Muscle layer of duodenum (tissue), 2 donors: Measurements from ENCODE around the gene TSPYL4.

ENCODE experiments used
- H3K27ac ChIP-seq: one replicate; pipeline ENCODE4 v1.7.0; 2013; ENCODE audit warnings: mild to moderate bottlenecking, low read length
- H3K27me3 ChIP-seq: one replicate; pipeline ENCODE4 v1.7.0; 2013; ENCODE audit warnings: low read depth, mild to moderate bottlenecking, control low read depth, low read length
- H3K36me3 ChIP-seq, 2 donors: one replicate each; pipeline ENCODE4 v1.7.0; 2013; ENCODE audit warnings: low read length in 2 of 2, control low read depth in 1 of 2, mild to moderate bottlenecking in 1 of 2; ENCODE audit not compliant: insufficient read depth in 2 of 2, control insufficient read depth in 1 of 2
- H3K4me1 ChIP-seq, 2 donors: one replicate each; pipeline ENCODE4 v1.7.0; 2013; ENCODE audit warnings: low read length in 2 of 2, mild to moderate bottlenecking in 2 of 2, control low read depth in 1 of 2, moderate library complexity in 1 of 2; ENCODE audit not compliant: insufficient read depth in 2 of 2, control insufficient read depth in 1 of 2
- H3K4me3 ChIP-seq, 2 donors: one replicate each; pipeline ENCODE4 v1.7.0; 2013; ENCODE audit warnings: low read length in 2 of 2, low read depth in 1 of 2, mild to moderate bottlenecking in 1 of 2
- H3K9me3 ChIP-seq, 2 donors: one replicate each; pipeline ENCODE4 v1.7.0; 2013; ENCODE audit warnings: low read length in 2 of 2, control low read depth in 1 of 2, mild to moderate bottlenecking in 1 of 2; ENCODE audit not compliant: control insufficient read depth in 1 of 2
- donor health status: healthy.

Gene TSPYL4

GRCh38 chr6:116205281-116205680 is 48.6 kb downstream of the TSPYL4 start:
- Histone ChIP-seq H3K27me3 (no peaks in the 10 kb centered on the region), H3K36me3 (no peaks in the 10 kb centered on the region), H3K9me3 (no peaks in the 10 kb centered on the region), H3K27ac (no peak overlapping the region), H3K4me1 (no peaks in the 10 kb centered on the region), H3K4me3 (no peak overlapping the region)

- Histone ChIP-seq H3K36me3 (no peaks in the 10 kb centered on the region), H3K9me3 (no peaks in the 10 kb centered on the region), H3K27me3 (no peaks in the 10 kb centered on the region), H3K27ac (no peak overlapping the region), H3K4me3 (no peak overlapping the region), H3K4me1 (no peaks in the 10 kb centered on the region)
These were observed 52.3 kb downstream of the TSPYL4 start for GRCh38 chr6:116201538-116201937.

- H3K36me3 ChIP-seq: no peaks in the 10 kb centered on the region
- H3K4me1 ChIP-seq: no peaks in the 10 kb centered on the region
- no peaks in the 10 kb centered on the region for H3K27me3 ChIP-seq
- no peak overlapping the region for H3K4me3 ChIP-seq
- H3K27ac ChIP-seq: no peak overlapping the region
- no peaks in the 10 kb centered on the region for H3K9me3 ChIP-seq
These were observed 53.1 kb downstream of the TSPYL4 start for GRCh38 chr6:116200619-116201249.
